Measurements from ENCODE around the gene PCDH9.

PCDH9 gene

GRCh38 chr13:67062160-67062559, 168.0 kb downstream of the PCDH9 start:
- no peaks in the 10 kb centered on the region for H3K36me3 ChIP-seq (ENCODE audit: control insufficient read depth, insufficient read depth, low read length)
- TF ChIP-seq, protein P1, sequence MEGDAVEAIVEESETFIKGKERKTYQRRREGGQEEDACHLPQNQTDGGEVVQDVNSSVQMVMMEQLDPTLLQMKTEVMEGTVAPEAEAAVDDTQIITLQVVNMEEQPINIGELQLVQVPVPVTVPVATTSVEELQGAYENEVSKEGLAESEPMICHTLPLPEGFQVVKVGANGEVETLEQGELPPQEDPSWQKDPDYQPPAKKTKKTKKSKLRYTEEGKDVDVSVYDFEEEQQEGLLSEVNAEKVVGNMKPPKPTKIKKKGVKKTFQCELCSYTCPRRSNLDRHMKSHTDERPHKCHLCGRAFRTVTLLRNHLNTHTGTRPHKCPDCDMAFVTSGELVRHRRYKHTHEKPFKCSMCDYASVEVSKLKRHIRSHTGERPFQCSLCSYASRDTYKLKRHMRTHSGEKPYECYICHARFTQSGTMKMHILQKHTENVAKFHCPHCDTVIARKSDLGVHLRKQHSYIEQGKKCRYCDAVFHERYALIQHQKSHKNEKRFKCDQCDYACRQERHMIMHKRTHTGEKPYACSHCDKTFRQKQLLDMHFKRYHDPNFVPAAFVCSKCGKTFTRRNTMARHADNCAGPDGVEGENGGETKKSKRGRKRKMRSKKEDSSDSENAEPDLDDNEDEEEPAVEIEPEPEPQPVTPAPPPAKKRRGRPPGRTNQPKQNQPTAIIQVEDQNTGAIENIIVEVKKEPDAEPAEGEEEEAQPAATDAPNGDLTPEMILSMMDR (IDR thresholded peaks at IDR 0.05; ENCODE audit: insufficient read depth, low read length, poor library complexity, severe bottlenecking): no peak
- DNase-seq (ENCODE audit: extremely low read depth, insufficient read length): no peak
- H3K4me3 ChIP-seq (replicated peaks; ENCODE audit: low read depth, low read length): no peak overlapping the region
- H3K27me3 ChIP-seq (replicated peaks; ENCODE audit: control insufficient read depth, insufficient read depth, low read length): no peaks in the 10 kb centered on the region

- Histone ChIP-seq H3K27me3 (replicated peaks; ENCODE audit: control insufficient read depth, insufficient read depth, low read length) (no peaks in the 10 kb centered on the region), H3K4me3 (replicated peaks; ENCODE audit: low read depth, low read length) (no peak overlapping the region), H3K36me3 (ENCODE audit: control insufficient read depth, insufficient read depth, low read length) (no peaks in the 10 kb centered on the region)
- TF ChIP-seq, protein P1 (IDR thresholded peaks at IDR 0.05; ENCODE audit: insufficient read depth, low read length, poor library complexity, severe bottlenecking): no peak
- DNase-seq (ENCODE audit: extremely low read depth, insufficient read length): no peak
These were observed 168.4 kb downstream of the PCDH9 start for GRCh38 chr13:67061750-67062149.

GRCh38 chr13:67052550-67053490, 177.3 kb downstream of the PCDH9 start:
- H3K4me3 ChIP-seq (replicated peaks; ENCODE audit: low read depth, low read length): no peak overlapping the region
- H3K27me3 ChIP-seq (replicated peaks; ENCODE audit: control insufficient read depth, insufficient read depth, low read length): no peaks in the 10 kb centered on the region
- no peak for DNase-seq (ENCODE audit: extremely low read depth, insufficient read length)
- H3K36me3 ChIP-seq (ENCODE audit: control insufficient read depth, insufficient read depth, low read length): no peaks in the 10 kb centered on the region
- TF ChIP-seq, protein P1 (IDR thresholded peaks at IDR 0.05; ENCODE audit: insufficient read depth, low read length, poor library complexity, severe bottlenecking): no peak

DNA sequence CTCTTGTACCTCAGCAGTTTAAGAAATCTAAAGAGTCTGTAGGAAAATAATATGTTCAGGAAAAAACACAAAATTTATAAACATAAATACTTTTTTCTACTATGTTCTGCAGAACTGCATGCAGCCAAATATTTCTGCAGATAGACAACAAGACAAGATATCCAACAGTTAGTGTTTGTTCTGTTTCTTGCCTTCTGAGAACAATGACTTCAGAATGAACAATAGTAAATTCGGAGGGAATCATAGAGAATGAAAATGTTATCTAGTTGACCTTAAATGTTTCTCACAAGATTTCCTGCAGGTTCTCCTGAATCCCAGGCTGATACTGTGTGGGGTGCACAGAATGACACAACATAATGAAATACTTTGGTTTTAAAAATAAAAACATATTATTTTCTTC, 180.4 kb downstream of the PCDH9 start:
- TF ChIP-seq, protein P1 (IDR thresholded peaks at IDR 0.05; ENCODE audit: insufficient read depth, low read length, poor library complexity, severe bottlenecking): no peak
- H3K27me3 ChIP-seq (replicated peaks; ENCODE audit: control insufficient read depth, insufficient read depth, low read length): no peaks in the 10 kb centered on the region
- H3K4me3 ChIP-seq (replicated peaks; ENCODE audit: low read depth, low read length): no peak overlapping the region
- no peaks in the 10 kb centered on the region for H3K36me3 ChIP-seq (ENCODE audit: control insufficient read depth, insufficient read depth, low read length)
- DNase-seq (ENCODE audit: extremely low read depth, insufficient read length): no peak

DNA sequence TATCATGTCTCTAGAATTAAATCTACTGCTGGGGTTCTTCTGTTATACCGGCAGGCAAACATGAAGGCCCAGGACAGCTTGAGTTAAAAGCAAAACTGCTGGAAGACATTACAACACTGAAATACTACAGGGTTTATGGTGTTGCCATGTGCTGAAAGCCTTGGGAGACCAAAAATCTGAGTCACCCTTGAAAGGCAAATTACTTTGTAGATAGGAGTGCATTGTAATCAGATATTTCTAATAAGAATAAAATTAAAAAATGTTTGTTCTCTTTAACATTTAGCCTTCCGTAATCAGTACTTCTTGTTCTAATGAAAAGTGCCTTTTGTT, 181.3 kb downstream of the PCDH9 start:
- Histone ChIP-seq H3K4me3 (replicated peaks; ENCODE audit: low read depth, low read length) (no peak overlapping the region), H3K36me3 (ENCODE audit: control insufficient read depth, insufficient read depth, low read length) (no peaks in the 10 kb centered on the region), H3K27me3 (replicated peaks; ENCODE audit: control insufficient read depth, insufficient read depth, low read length) (no peaks in the 10 kb centered on the region)
- DNase-seq (ENCODE audit: extremely low read depth, insufficient read length): no peak
- TF ChIP-seq, protein P1 (IDR thresholded peaks at IDR 0.05; ENCODE audit: insufficient read depth, low read length, poor library complexity, severe bottlenecking): no peak
